HG02938 (cell line): Measurements from ENCODE around the gene ADGRA1.
"Not testable (repeated sequence)": the region's sequence is repeated elsewhere in the genome, so short reads cannot be mapped to it uniquely, and the experiment has no call there.

ENCODE experiments used
- ATAC-seq: cut with Tn5 transposase; IDR thresholded peaks from one replicate; pipeline ENCODE4 v1.9.1; 2021; ENCODE audit warnings: mild to moderate bottlenecking, moderate library complexity; ENCODE audit not compliant: unreplicated experiment

The ADGRA1 gene

GRCh38 chr10:133109711-133110110 is 22.0 kb downstream of the ADGRA1 start:
- ATAC-seq, result no peak

GRCh38 chr10:133110133-133110532 is 22.4 kb downstream of the ADGRA1 start:
- no peak for ATAC-seq

- no peak for ATAC-seq
Measured at GRCh38 chr10:133110609-133111275, 23.0 kb downstream of the ADGRA1 start.

GRCh38 chr10:133111640-133112039 is 23.9 kb downstream of the ADGRA1 start:
- ATAC-seq, result not testable (repeated sequence)

- no peak for ATAC-seq
Measured at GRCh38 chr10:133113146-133113830, 25.6 kb downstream of the ADGRA1 start.

- ATAC-seq, result no peak
Measured at GRCh38 chr10:133113847-133114246, 26.1 kb downstream of the ADGRA1 start.

- no peak for ATAC-seq
Measured at GRCh38 chr10:133114251-133114650, 26.5 kb downstream of the ADGRA1 start.

GRCh38 chr10:133114726-133115452 is 27.2 kb downstream of the ADGRA1 start:
- no peak for ATAC-seq

GRCh38 chr10:133115453-133115842 is 27.7 kb downstream of the ADGRA1 start:
- ATAC-seq, result no peak

GRCh38 chr10:133115976-133116375 is 28.3 kb downstream of the ADGRA1 start:
- no peak for ATAC-seq

- ATAC-seq, result no peak
Measured at GRCh38 chr10:133116455-133116854, 28.7 kb downstream of the ADGRA1 start.

GRCh38 chr10:133117036-133117687 is 29.4 kb downstream of the ADGRA1 start:
- ATAC-seq, result no peak

- no peak for ATAC-seq
Measured at GRCh38 chr10:133117688-133118071, 30.0 kb downstream of the ADGRA1 start.

- no peak for ATAC-seq
Measured at GRCh38 chr10:133121479-133121878, 33.8 kb downstream of the ADGRA1 start.

GRCh38 chr10:133122171-133122935 is 34.6 kb downstream of the ADGRA1 start:
- ATAC-seq, result no peak

- no peak for ATAC-seq
Measured at GRCh38 chr10:133123050-133123745, 35.5 kb downstream of the ADGRA1 start.

GRCh38 chr10:133123746-133124356 is 36.1 kb downstream of the ADGRA1 start:
- no peak for ATAC-seq

GRCh38 chr10:133124357-133125211 is 36.9 kb downstream of the ADGRA1 start:
- ATAC-seq, result no peak

GRCh38 chr10:133125901-133126300 is 38.2 kb downstream of the ADGRA1 start:
- no peak for ATAC-seq
